GM13976 (cell line): Measurements from ENCODE around the gene COG7.

Source experiments
- DNase-seq: peaks from one replicate; pipeline ENCODE4 v3.0.0; 2012; ENCODE audit warnings: low spot score
- in situ Hi-C: fragments of 300-500 bp; cut with MboI; formaldehyde crosslinking; loops from one replicate; pipeline ENCODE4 v1.12.0; 2022; ENCODE audit warnings: low sequenced_read_pairs, mixed read lengths, inconsistent platforms; ENCODE audit not compliant: unreplicated experiment
- TF ChIP-seq, protein P1 (sequence below): IDR thresholded peaks from 2 replicates; pipeline ENCODE4 v1.5.1; 2012; ENCODE audit warnings: borderline replicate concordance, mild to moderate bottlenecking; ENCODE audit not compliant: insufficient read depth; ENCODE audit errors: extremely low read depth, missing control alignments, control extremely low read depth

Gene COG7

DNA sequence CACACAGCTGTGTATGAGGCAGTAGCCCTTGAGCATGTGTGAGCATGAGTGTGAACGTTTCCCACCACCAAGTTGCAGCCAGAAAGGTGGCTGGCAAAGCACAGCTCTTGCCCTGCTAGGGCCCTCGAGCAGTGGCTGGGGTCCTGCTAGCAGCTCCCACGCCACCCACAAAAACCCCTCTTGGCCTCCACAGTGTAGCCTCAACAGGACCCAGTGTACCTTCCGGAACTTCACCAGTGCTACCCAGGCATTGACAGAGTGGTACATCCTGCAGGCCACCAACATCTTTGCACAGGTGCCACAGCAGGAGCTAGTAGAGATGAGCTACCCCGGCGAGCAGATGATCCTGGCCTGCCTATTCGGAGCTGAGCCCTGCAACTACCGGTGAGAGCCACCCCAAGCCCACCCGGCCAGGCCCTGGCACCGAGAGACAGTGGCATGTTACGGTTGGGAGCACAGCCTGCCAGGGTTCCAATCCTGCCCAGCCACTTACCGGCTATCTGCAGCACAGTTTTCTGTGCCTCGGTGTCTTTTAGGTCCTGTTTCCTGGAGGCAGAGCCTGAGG lies 97.8 kb downstream of the COG7 start:
- in situ Hi-C loops = no loop called here
- no peak for DNase-seq
- TF ChIP-seq, protein P1, sequence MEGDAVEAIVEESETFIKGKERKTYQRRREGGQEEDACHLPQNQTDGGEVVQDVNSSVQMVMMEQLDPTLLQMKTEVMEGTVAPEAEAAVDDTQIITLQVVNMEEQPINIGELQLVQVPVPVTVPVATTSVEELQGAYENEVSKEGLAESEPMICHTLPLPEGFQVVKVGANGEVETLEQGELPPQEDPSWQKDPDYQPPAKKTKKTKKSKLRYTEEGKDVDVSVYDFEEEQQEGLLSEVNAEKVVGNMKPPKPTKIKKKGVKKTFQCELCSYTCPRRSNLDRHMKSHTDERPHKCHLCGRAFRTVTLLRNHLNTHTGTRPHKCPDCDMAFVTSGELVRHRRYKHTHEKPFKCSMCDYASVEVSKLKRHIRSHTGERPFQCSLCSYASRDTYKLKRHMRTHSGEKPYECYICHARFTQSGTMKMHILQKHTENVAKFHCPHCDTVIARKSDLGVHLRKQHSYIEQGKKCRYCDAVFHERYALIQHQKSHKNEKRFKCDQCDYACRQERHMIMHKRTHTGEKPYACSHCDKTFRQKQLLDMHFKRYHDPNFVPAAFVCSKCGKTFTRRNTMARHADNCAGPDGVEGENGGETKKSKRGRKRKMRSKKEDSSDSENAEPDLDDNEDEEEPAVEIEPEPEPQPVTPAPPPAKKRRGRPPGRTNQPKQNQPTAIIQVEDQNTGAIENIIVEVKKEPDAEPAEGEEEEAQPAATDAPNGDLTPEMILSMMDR = no peak

DNA sequence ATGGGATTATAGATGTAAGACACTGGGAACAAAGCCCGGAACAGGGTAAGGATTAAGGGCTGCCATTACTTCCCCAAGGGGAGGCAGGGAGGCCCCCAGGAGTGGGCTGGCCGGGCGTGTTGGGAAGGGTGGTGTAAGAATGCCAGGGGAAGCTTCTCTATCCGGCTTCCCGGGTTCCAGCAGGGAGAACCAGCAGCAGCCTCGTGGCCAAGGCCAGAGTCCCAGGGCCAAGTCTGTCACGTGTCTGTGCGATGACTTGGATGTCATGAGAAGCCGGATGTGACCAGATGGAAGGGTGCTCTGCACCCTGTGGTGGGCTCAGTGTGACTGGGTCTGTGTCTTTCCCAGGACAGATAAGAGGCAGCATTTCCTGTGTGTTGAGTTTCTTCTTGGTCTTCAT lies 98.7 kb downstream of the COG7 start:
- TF ChIP-seq, protein P1 = no peak
- DNase-seq = no peak
- in situ Hi-C loops = no loop called here

DNA sequence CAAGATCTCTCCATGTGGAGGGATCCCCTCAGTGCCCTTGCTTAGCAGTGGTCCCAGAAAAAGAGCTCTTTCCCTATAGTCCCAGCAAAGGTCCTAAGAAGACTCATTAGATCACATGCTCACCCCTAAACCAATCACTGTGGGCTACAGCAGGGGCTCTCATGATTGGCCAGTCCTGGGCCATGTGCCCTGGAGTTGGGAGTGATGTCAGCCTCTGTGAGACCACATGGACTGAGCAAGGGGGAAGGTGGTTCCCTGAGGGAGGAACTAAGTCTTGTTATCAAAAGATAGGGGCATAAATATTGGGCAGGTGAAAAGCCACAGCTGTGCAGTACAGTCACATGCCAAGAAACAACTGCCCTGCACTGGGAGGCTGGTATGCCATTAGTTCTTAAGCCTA lies 99.5 kb downstream of the COG7 start:
- in situ Hi-C loops = no loop called here
- TF ChIP-seq, protein P1 = no peak
- DNase-seq = no peak

DNA sequence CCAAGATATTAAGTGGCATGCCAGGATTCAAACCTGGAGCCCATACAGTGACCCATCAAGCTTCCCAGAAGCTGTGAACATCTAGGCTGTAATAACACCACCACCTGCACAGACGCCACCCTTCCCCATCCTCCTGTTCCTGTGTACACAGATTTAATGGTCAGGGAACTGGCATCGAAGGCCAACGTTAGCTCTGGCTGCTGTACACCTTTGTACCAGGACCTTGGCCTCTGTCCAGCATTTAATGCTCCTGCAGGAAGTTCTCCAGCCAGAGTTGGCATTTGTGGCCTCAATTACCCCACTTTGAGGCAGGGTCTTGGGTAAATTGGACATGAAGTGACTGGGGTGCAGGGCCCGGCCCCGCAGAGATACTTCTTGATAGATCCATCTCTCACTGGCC lies 101.6 kb downstream of the COG7 start:
- in situ Hi-C loops = no loop called here
- no peak for DNase-seq
- TF ChIP-seq, protein P1 = no peak

DNA sequence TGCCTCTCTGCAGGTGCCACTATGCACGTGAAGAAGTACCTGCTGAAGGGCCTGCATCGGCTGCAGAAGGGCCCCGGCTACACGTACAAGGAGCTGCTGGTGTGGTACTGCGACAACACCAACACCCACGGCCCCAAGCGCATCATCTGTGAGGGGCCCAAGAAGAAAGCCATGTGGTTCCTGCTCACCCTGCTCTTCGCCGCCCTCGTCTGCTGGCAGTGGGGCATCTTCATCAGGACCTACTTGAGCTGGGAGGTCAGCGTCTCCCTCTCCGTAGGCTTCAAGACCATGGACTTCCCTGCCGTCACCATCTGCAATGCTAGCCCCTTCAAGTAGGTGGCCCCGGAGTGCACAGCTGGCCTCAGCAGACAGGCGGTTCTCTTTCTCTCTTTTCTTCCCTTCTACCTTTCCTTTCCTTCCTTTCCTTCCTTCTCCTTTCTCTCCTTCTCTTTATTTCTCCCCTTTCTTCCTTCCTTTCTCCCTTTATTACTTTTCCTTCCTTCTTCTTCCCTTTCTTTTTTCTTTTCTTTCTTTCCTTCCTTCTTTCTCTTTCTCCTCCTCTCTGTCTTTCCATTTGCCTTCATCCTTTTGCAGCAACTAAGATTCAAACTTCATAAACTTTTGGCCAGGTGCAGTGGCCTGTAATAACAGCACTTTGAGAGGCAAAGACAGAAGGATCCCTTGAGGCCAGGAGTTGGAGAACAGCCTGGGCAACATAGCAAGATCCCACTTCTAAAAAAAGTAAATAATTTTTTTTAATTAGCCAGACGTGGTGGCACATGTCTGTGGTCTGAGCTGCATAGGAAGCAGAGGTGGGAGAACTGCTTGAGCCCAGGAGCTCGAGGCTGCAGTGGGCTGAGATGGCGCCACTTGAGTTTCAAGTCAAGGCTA lies 104.2 kb downstream of the COG7 start:
- no peak for DNase-seq
- TF ChIP-seq, protein P1 = no peak
- in situ Hi-C loops = no loop called here

DNA sequence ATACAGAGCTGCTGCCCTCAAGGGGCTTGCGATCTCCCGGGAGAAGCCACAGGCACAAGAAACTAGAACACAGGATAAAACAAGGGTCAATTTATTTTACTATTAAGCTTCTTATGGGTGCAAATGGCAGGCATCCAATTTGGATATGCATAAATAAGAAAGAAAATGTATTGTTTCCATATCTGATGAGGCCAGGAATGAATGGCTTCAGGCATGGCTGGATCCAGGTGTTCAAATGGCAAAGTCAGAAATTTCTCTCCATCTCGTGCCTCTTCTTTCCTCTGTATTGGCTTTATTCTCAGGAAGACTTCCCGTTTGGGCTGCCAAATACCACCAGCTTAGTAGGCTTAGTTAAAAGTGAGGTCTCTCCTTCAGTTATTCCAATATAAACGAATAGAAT lies 107.8 kb downstream of the COG7 start:
- TF ChIP-seq, protein P1 = no peak
- in situ Hi-C loops = no loop called here
- DNase-seq = no peak
